Measurements from ENCODE around the gene EXPH5.

- TF ChIP-seq CTCF (conservative IDR thresholded peaks at IDR 0.05; ENCODE audit: low read depth, low read length) = no peak
- no peak for TF ChIP-seq EZH2 (IDR thresholded peaks at IDR 0.05; ENCODE audit: low read length, unreplicated experiment)
- TF ChIP-seq EZH2phosphoT487 (IDR thresholded peaks at IDR 0.05; ENCODE audit: borderline replicate concordance, low read length) = no peak
These were observed 4.3 kb upstream of the EXPH5 start for GRCh38 chr11:108597736-108598355.
